ENCODE measurements around the gene KCTD2.
"Not testable (repeated sequence)": the region's sequence is repeated elsewhere in the genome, so short reads cannot be mapped to it uniquely, and the experiment has no call there.

Gene KCTD2

GRCh38 chr17:75068750-75069149 lies 21.7 kb downstream of the KCTD2 start:
- ATAC-seq (replicated peaks) (no peak), DNase-seq (no peak)
- Mint-ChIP-seq H3K27ac (no peak overlapping the region), H3K36me3 (peaks cover 16 to 18% of the 10 kb centered on the region in 2 donors), H3K27me3 (no peaks in the 10 kb centered on the region), H3K9me3 (no peaks in the 10 kb centered on the region), H3K4me3 (no peak overlapping the region), H3K4me1 (peaks cover 7 to 14% of the 10 kb centered on the region in 2 donors)

GRCh38 chr17:75069783-75070182 lies 22.8 kb downstream of the KCTD2 start:
- ATAC-seq (replicated peaks) = no peak

GRCh38 chr17:75071478-75072271 lies 24.6 kb downstream of the KCTD2 start:
- not testable (repeated sequence) for H3K27me3 Mint-ChIP-seq; H3K4me3 Mint-ChIP-seq; H3K9me3 Mint-ChIP-seq; ATAC-seq (replicated peaks); DNase-seq; H3K36me3 Mint-ChIP-seq; H3K4me1 Mint-ChIP-seq; H3K27ac Mint-ChIP-seq

More at GRCh38 chr17:75069783-75070182, 22.8 kb downstream of the KCTD2 start:
- H3K4me1 Mint-ChIP-seq = peaks cover 7 to 14% of the 10 kb centered on the region in 2 donors
- H3K4me3 Mint-ChIP-seq = no peak overlapping the region
- peaks cover 8 to 10% of the 10 kb centered on the region in 2 donors for H3K36me3 Mint-ChIP-seq
- no peak overlapping the region for H3K27ac Mint-ChIP-seq
- no peaks in the 10 kb centered on the region for H3K27me3 Mint-ChIP-seq
- no peaks in the 10 kb centered on the region for H3K9me3 Mint-ChIP-seq
- no peak for DNase-seq

- H3K4me3 Mint-ChIP-seq; DNase-seq; H3K9me3 Mint-ChIP-seq; H3K27ac Mint-ChIP-seq; H3K27me3 Mint-ChIP-seq; ATAC-seq (replicated peaks); H3K36me3 Mint-ChIP-seq: not testable (repeated sequence)
- peaks cover 8 to 15% of the 10 kb centered on the region in 2 donors for H3K4me1 Mint-ChIP-seq
These were observed 25.9 kb downstream of the KCTD2 start for GRCh38 chr17:75072909-75073308.

DNA sequence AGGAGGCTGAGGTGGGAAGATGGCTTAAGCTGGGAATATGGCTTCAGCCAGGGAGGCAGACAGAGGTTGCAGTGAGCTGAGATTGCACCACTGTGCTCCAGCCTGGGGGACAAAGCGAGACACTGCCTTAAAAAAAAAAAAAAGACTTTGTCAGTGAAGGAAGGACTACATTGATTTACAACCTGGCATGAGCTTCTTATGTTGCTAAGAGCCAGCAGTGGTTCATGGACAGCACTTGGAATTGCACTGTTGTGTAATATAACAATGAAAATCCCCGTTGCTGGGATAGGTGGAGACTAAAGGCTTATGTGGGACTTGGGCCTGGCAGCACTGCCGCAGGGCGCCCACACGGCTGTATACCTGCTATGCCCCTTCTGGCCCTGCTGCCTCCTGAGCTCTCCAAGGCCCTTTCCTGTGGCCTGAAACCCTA lies 26.6 kb downstream of the KCTD2 start:
- Mint-ChIP-seq H3K36me3 (no peaks in the 10 kb centered on the region), H3K4me3 (no peak overlapping the region), H3K27me3 (no peaks in the 10 kb centered on the region), H3K4me1 (peaks cover 13 to 22% of the 10 kb centered on the region in 2 donors), H3K27ac (no peak overlapping the region), H3K9me3 (no peaks in the 10 kb centered on the region)
- ATAC-seq (replicated peaks) (no peak), DNase-seq (no peak)

- no peak for ATAC-seq (replicated peaks)
- H3K9me3 Mint-ChIP-seq = no peaks in the 10 kb centered on the region
These were observed 27.5 kb downstream of the KCTD2 start for GRCh38 chr17:75074532-75074931.

GRCh38 chr17:75075597-75076336 lies 28.7 kb downstream of the KCTD2 start:
- DNase-seq (no peak), ATAC-seq (replicated peaks) (no peak)
- Mint-ChIP-seq H3K27me3 (no peaks in the 10 kb centered on the region), H3K4me1 (peaks cover 20 to 35% of the 10 kb centered on the region in 2 donors), H3K36me3 (no peaks in the 10 kb centered on the region), H3K9me3 (no peaks in the 10 kb centered on the region), H3K27ac (no peak overlapping the region), H3K4me3 (no peak overlapping the region)

More at GRCh38 chr17:75074532-75074931, 27.5 kb downstream of the KCTD2 start:
- Mint-ChIP-seq H3K4me3 (no peak overlapping the region), H3K4me1 (peaks cover 20 to 31% of the 10 kb centered on the region in 2 donors), H3K36me3 (no peaks in the 10 kb centered on the region), H3K27me3 (no peaks in the 10 kb centered on the region), H3K27ac (no peak overlapping the region)
- DNase-seq = no peak

- ATAC-seq (replicated peaks) (no peak), DNase-seq (no peak)
- peak overlapping the region; percentile 83 to 84 for H3K4me3 Mint-ChIP-seq
- H3K4me1 Mint-ChIP-seq = peaks cover 20 to 35% of the 10 kb centered on the region in 2 donors
- H3K9me3 Mint-ChIP-seq = no peaks in the 10 kb centered on the region
- H3K36me3 Mint-ChIP-seq = no peaks in the 10 kb centered on the region
- H3K27ac Mint-ChIP-seq = peak overlapping the region; percentile 88
- H3K27me3 Mint-ChIP-seq = peaks cover under 1 to 4% of the 10 kb centered on the region in 2 donors
These were observed 30.1 kb downstream of the KCTD2 start for GRCh38 chr17:75077072-75077495.

DNA sequence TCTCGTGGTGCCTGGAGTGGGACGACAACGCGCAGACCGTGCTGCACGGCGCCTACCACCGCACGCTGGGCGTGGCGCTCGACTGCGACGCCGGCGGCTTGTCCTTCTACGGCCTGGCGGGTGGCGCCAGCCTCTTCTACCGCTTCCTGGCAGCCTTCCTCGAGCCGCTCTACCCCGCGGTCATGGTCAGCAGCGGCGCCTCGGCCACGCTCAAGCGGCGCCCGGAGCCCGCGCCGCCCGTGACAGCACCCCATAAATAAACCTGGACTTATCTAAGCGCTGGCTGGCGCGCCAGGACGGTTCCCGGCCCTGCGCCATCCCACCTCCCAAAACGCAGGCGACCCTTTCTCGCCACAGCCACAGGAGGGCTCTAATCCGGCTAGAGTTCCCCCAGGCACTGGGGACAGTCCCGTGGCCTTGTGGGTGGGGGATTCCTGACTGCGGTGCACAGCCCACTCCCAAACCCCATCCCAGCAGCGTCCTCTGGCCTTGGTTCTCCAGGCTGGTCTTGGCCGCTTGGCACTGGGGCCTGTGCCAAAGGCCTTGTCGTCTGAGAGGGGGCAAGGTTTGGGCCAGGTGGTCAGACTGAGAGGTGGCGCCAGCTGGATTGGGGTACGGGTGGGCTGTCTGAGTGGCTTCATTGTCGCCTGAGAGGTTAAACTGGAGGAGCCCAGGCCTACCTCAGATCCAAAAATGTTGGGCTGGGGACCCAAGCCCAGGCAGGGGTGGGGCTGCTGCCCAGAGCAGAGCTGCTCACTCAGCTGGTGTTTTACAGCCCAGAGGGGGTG lies 30.7 kb downstream of the KCTD2 start:
- peaks cover 6 to 10% of the 10 kb centered on the region in 2 donors for H3K27me3 Mint-ChIP-seq
- peak; percentile 63 to 78 for ATAC-seq (replicated peaks)
- H3K27ac Mint-ChIP-seq = peak overlapping the region; percentile 88
- H3K9me3 Mint-ChIP-seq = no peaks in the 10 kb centered on the region
- peak overlapping the region; percentile 83 to 84 for H3K4me3 Mint-ChIP-seq
- peaks cover 20 to 35% of the 10 kb centered on the region in 2 donors for H3K4me1 Mint-ChIP-seq
- DNase-seq = peak; percentile 51
- H3K36me3 Mint-ChIP-seq = no peaks in the 10 kb centered on the region

GRCh38 chr17:75078284-75079022 lies 31.4 kb downstream of the KCTD2 start:
- peak overlapping the region; percentile 32 to 83 for H3K4me3 Mint-ChIP-seq
- no peaks in the 10 kb centered on the region for H3K9me3 Mint-ChIP-seq
- DNase-seq (peak; percentile 44), ATAC-seq (replicated peaks) (peak; percentile 68 to 73)
- peak overlapping the region; percentile 88 for H3K27ac Mint-ChIP-seq
- no peaks in the 10 kb centered on the region for H3K36me3 Mint-ChIP-seq
- peaks cover 9 to 11% of the 10 kb centered on the region in 2 donors for H3K27me3 Mint-ChIP-seq
- H3K4me1 Mint-ChIP-seq = peaks cover 20 to 35% of the 10 kb centered on the region in 2 donors

GRCh38 chr17:75079023-75079373 lies 32.0 kb downstream of the KCTD2 start:
- H3K4me1 Mint-ChIP-seq = peaks cover 20 to 35% of the 10 kb centered on the region in 2 donors
- peak overlapping the region in 1 of 2 donors; percentile 41 for H3K4me3 Mint-ChIP-seq
- ATAC-seq (replicated peaks) (peak in 1 of 2 donors; percentile 2), DNase-seq (no peak)
- no peaks in the 10 kb centered on the region for H3K36me3 Mint-ChIP-seq
- peak overlapping the region; percentile 6 for H3K27ac Mint-ChIP-seq
- no peaks in the 10 kb centered on the region for H3K9me3 Mint-ChIP-seq
- peaks cover 9 to 11% of the 10 kb centered on the region in 2 donors for H3K27me3 Mint-ChIP-seq

- Mint-ChIP-seq H3K27ac (no peak overlapping the region), H3K27me3 (peaks cover 9 to 14% of the 10 kb centered on the region in 2 donors), H3K9me3 (no peaks in the 10 kb centered on the region), H3K4me1 (peaks cover 23 to 37% of the 10 kb centered on the region in 2 donors), H3K36me3 (no peaks in the 10 kb centered on the region), H3K4me3 (no peak overlapping the region)
- DNase-seq (no peak), ATAC-seq (replicated peaks) (no peak)
These were observed 34.9 kb downstream of the KCTD2 start for GRCh38 chr17:75081611-75082540.

DNA sequence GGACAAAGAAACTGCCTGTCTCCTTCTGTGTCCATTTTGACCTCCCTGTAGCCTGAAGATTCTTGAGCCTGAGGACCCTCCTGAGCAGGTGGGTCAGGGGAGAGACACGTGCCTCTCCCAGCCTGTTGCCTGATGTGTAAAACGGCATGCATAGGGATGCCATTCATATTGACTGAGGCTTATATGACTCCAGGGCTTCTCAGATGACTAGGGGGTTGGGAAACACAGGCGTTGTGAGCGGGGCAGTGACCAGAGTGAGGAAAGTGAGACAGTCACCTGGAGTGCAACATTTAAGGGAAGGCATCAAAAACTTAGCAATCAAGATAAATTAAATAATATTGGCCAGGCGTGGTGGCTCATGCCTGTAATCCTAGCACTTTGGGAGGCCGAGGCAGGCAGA lies 35.7 kb downstream of the KCTD2 start:
- H3K4me3 Mint-ChIP-seq = no peak overlapping the region
- no peaks in the 10 kb centered on the region for H3K9me3 Mint-ChIP-seq
- peaks cover 9 to 14% of the 10 kb centered on the region in 2 donors for H3K27me3 Mint-ChIP-seq
- no peak for ATAC-seq (replicated peaks)
- no peak overlapping the region for H3K27ac Mint-ChIP-seq
- DNase-seq = no peak
- no peaks in the 10 kb centered on the region for H3K36me3 Mint-ChIP-seq
- H3K4me1 Mint-ChIP-seq = peaks cover 23 to 35% of the 10 kb centered on the region in 2 donors
